IPS-11a (cell line): ENCODE data around the gene AAGAB.

Experiments
- H3K4me3 ChIP-seq: one replicate; pipeline ENCODE4 v1.5.1; 2013; ENCODE audit warnings: low read depth, low read length, control low read depth

The AAGAB gene

GRCh38 chr15:67212684-67213367, 41.6 kb downstream of the AAGAB start:
- H3K4me3 ChIP-seq, result no peak overlapping the region

GRCh38 chr15:67210555-67211168, 43.8 kb downstream of the AAGAB start:
- H3K4me3 ChIP-seq, result no peak overlapping the region

GRCh38 chr15:67208396-67208795, 46.1 kb downstream of the AAGAB start:
- no peak overlapping the region for H3K4me3 ChIP-seq

- no peak overlapping the region for H3K4me3 ChIP-seq
These were observed 46.8 kb downstream of the AAGAB start for GRCh38 chr15:67207555-67208207.

DNA sequence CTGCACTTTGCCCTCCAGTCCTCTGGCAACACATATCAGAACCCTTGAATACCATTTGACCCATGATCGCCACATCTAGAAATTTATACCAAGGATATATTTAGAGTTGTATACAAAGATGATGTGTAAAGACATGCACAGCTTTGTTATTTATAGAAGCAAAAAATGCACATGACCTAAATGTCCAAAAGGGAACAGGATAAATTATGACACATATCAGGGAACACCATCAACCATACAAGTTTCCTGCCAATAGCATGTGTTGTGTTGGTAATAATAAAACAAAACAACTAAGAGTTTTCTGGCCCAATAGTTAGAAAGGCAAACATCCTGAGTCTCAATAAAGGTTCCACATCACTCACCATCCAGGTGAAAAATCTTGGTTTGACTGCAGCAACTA, 51.5 kb downstream of the AAGAB start:
- H3K4me3 ChIP-seq, result no peak overlapping the region

DNA sequence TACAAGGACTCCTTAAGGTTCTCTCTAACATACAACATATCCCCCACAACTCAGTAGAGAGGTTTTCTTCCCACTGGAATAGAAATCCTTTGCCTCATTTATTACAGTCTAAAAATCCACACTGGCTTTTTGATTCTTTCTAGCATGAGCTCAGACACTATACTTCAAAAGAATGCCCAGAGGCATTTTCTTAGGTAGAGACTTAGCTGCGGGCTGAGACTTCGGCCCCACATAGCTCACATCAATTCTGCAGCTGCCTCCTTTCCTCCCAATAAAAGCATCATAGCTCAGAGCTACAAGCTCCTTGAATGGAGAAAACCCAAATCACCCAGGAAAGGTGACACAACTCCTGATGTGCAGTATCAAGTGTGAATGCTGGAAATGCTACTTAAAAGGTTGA, 52.4 kb downstream of the AAGAB start:
- H3K4me3 ChIP-seq, result no peak overlapping the region

DNA sequence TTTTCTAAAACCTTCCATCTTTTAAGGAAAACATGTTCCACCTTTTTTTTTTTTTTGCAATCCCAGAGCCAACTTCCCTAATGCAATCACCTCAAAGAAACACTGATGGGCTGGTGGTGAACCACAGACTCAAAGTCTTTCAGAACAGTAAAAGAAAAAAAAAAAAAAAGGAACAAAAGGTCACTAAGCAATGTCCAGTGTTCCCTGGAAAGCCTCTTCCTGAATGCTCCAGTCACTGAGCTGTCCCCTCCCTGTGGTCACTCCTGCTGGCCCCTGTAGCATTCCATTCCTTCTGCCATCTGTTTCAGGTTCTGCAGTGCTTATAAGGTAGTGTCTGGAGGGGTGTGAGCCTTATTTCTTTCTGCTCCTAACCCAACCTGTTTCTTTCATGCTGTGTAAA, 53.3 kb downstream of the AAGAB start:
- H3K4me3 ChIP-seq, result no peak overlapping the region

DNA sequence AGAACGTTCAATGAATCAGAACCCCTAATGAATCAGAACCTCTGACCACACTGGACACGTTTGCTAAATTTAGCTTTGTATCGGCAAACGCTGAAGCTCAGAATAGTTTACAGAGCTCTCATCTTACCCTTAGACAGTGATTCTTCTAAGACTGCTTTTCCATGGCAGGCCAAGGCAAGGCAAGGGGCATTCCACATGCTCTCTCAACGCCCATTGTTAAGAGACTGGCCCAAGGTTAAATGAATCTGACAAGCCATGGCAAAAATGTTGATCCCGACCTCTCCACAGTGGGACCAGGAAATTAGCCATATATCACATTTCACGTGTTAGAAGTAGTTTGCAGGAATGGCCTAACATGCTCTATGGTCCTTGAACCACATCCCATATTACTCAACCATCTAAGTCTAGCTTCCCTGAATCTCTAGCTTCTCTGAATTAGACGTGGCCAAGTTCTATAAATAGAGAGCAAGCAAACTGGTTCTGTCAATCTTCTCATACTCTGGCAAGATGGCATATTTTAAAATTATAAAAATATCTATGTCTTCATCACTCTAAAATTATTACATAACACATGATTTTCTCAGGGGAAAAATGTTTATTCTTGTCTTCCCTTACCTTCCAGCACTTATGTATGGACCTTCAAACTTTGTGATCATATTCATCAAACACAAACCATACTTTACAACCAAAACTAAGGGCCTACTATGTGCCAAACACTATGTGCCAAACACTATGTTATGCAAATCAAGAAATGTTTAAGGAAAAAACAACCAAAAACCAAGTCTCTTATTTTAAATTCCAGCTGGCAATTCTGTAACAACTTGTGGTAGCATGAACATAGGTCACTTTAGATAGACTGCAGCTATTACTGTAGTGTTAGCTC, 54.3 kb downstream of the AAGAB start:
- H3K4me3 ChIP-seq, result no peak overlapping the region

DNA sequence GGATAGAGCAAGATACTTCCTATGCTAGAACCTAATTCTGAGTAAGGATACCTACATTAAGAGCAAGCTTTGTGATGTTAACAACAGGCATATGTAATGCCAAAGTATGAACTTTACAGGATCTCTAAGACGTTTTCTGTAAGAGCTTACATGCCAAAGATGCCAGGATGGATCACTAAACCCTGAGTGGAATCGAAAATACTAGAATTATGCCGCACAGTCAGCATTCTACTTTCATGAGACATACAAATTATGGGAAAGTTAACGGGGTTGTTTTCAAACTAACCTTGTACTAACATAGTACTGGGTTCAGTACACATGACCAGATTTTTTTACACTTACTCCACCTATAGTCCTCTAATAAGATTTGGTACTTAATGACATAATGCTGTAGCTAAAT, 55.1 kb downstream of the AAGAB start:
- no peak overlapping the region for H3K4me3 ChIP-seq

GRCh38 chr15:67198157-67198754, 56.2 kb downstream of the AAGAB start:
- H3K4me3 ChIP-seq, result no peak overlapping the region

- H3K4me3 ChIP-seq, result no peak overlapping the region
These were observed 57.1 kb downstream of the AAGAB start for GRCh38 chr15:67197364-67197695.

DNA sequence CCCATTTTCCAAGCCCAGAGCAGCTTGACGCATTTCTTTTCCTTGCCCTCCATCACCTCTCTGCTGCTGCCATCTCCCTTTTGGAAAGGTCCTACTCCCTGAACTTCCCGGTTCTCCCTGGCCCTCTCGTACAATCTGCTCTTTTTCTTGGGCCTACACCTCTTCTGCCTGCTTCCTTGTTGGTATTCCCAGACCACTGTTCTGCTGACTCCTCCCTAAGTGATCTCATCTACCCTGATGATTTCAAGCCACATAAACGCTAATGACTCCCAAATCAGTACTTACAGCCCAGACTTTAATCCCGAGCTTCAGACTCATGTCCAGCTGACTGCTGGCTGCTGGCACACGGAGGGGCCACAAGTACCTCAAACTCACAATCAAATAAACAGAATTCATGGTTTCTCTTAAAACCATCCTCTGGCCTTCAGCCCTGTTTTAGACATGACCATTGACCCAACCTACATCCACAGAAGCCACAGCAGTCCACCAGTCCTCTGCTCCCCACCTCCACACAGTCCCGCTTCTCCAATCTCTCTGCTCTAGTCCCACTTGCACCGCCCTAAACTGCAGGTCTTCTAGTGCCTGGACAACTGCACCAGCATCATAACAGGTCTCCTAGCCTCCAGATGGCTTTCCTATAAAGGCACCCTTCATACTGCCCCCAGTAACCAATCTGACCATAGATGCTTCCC, 57.6 kb downstream of the AAGAB start:
- no peak overlapping the region for H3K4me3 ChIP-seq

- no peak overlapping the region for H3K4me3 ChIP-seq
These were observed 58.2 kb downstream of the AAGAB start for GRCh38 chr15:67196222-67196621.

- H3K4me3 ChIP-seq, result no peak overlapping the region
These were observed 59.2 kb downstream of the AAGAB start for GRCh38 chr15:67195305-67195704.

GRCh38 chr15:67194171-67195114, 60.0 kb downstream of the AAGAB start:
- no peak overlapping the region for H3K4me3 ChIP-seq

GRCh38 chr15:67193223-67193990, 61.1 kb downstream of the AAGAB start:
- no peak overlapping the region for H3K4me3 ChIP-seq

GRCh38 chr15:67192185-67192820, 62.2 kb downstream of the AAGAB start:
- H3K4me3 ChIP-seq, result no peak overlapping the region

GRCh38 chr15:67190813-67191212, 63.6 kb downstream of the AAGAB start:
- no peak overlapping the region for H3K4me3 ChIP-seq
